ENCODE data around the gene KTN1.

- TF ChIP-seq CTCF (conservative IDR thresholded peaks at IDR 0.05; ENCODE audit: low read depth in 2 of 2) (no peak), EZH2phosphoT487 (IDR thresholded peaks at IDR 0.05; ENCODE audit: unreplicated experiment) (no peak), REST (IDR thresholded peaks at IDR 0.05; ENCODE audit: unreplicated experiment) (no peak), EZH2 (IDR thresholded peaks at IDR 0.05; ENCODE audit: low read depth, unreplicated experiment) (no peak), STAT1 (IDR thresholded peaks at IDR 0.05; ENCODE audit: unreplicated experiment) (no peak), CREB1 (CRISPR knock-in tag; IDR thresholded peaks at IDR 0.05; ENCODE audit: low read depth) (no peak), POLR2AphosphoS5 (IDR thresholded peaks at IDR 0.05; ENCODE audit: low read depth) (no peak)
Observed at GRCh38 chr14:55662752-55663151, 82.7 kb downstream of the KTN1 start.
